NCI-H524 (cell line): ENCODE measurements around the gene FILIP1L.

ENCODE experiments used
- DNase-seq, 2 experiments: peaks; one replicate each; lab custom pipeline; 2025; lab: John Stamatoyannopoulos, UW

FILIP1L gene

DNA sequence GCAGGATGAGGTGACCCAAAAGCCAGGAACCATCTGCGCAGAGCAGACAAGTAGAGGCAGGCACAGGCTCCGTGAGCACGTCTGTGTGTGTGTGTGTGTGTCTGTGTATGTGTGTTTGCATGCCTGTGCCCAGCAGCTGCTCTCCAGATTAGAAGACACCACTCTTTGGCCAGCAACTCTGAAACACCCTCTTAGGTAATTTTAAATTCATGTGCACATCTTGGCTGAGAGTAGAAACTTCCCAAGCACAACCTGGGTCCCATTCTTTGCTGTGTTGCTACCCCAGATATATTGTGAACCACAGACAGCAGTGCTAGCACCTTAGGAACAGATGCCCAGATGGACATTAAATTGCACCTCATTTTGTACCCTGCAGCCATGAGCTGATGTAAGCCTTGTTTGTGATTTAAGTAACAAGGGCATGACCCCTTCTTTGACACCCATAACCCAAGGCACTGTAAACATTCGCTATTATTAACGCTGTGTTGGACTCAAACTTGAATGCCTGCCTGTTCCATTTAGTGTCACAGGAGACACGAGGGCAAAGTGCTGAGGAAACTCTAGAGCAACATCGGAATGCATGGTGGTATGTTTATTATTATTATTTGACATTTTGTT lies at the start of gene FILIP1L:
FILIP1L (minus strand) TSS at position 89 of the 618 bp plus-strand sequence.
- no peak for DNase-seq

DNA sequence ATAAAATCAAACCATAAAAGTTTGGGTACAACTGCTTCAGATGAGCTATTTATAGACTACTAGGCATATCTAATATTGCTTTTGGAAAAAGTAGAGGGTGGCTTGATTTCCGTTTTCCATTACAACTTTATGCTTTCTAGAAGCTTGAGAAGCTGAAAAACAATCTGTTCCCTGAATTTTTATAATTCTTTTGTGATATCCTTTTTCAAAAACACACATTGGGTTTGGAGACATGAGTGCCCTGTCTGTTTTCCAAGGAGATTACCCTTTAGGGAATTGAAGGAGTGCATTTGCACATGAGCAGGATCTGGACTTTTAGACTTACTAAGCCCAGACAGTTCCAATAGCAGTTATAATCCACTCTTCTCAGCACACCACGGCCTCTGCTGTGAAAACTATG lies 49.5 kb upstream of the FILIP1L start:
- DNase-seq: peak in 1 of 2 experiments; percentile 12

DNA sequence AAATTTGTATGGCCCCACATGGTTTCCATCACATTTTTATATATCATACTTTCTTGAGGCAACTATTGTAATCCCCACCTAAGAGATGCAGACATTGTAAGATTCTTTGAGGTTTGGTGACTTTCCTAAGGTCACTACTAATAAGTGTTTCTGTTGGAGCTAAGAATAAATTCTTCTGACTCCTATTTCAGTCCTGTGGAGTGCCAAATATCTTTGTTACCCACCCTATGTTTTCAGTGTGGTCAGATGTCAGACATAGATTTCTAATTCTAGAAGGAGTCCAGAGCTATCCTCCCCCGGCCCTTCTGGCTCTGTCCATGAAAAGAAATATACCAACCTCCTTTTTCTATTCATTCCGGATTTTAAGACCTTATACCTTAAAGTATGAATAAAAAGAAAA lies 46.2 kb upstream of the FILIP1L start:
- DNase-seq: no peak

DNA sequence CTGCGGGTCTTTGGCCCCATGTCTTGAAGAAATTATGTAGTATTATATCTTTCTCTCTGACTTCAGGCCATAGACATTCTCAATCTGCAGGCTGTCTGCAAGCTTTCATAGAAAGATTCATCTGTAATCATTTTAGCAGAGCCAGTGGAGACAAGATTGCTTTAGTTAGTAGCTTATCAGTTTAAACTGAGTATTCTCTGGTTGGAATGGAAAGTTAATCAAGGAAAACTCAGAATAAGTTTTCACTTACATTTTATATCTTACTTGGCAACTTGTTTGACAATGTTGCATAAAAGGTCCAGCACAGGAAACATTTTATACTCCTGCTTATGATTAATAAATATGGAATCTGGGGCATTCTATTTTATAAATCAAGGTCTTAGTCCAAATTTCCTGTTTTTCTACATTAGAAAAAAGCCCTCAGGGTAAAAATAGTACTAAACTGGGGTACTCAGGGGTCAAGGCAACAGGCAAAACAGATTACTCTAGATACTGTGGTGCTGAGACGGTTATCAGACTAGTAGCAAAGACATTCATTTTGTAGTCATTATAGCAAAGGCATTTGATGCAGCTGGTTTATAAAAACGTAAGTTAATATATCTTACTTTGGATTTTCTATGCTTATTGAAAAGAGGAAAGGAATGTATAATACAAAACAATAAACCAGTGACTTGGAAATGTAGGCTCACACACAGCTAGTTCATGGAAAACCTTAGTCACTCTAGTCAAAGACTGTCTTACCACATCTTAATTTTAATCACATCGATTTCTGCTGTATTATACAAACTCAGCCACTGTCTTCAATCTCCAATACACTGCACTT lies 45.2 kb upstream of the FILIP1L start:
- DNase-seq: no peak

DNA sequence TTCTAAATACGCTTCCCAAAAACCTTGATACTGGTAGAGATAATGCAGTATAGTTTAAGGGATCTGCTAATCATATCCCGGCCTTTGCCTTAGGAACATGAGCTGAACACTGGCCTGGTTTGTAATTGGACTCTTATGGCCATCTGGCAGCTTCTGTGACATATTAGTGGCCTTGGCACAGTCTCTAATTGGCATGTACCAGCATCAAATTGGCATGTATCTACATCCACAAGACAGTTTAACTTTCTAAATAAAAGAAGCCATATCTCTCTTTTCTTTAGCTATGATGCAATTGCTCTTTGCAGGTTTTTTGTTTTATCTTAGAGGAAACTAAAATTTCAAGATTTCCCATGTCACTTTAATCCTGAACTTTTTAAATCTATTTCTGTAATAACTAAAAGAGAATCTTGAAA lies 44.6 kb upstream of the FILIP1L start:
- DNase-seq: peak; percentile 88 to 97

DNA sequence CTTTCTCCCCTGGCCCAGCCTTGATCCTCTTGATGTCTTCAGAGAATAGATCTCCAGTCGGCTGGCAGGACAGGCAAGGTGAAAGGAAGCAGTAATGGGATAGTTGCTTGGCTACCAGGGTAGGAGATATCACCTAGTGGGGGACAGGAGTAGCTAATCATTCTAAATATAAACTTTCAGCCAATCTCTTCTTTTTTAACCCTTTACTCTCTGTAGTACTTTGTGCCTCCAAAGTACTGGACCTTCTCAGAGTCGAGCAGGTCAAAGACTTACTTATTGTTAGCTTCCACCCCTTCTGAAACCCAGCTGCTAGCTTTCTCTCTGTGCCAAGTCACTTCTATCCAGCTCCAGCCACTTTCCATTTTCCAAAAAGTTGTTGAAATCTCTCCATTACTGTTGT lies 43.4 kb upstream of the FILIP1L start:
- no peak for DNase-seq

DNA sequence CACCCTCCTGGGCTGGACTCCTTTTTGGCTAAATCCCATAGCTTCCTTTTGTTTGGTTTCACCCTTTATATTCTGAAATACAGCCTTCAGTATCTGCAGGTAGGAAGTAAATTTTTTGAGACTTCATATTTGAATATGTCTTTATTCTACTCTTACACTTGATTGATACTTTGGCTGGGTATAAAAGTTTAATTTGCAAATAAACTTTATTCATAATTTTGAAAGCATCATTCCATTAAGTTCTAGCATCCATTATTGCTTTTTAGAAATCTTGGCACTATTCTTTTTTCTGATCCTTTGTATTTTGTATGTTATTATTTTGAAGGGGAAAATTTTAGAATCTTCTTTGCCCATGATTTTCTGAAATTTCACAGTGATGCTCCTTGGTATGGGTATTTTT lies 41.3 kb upstream of the FILIP1L start:
- DNase-seq: no peak

DNA sequence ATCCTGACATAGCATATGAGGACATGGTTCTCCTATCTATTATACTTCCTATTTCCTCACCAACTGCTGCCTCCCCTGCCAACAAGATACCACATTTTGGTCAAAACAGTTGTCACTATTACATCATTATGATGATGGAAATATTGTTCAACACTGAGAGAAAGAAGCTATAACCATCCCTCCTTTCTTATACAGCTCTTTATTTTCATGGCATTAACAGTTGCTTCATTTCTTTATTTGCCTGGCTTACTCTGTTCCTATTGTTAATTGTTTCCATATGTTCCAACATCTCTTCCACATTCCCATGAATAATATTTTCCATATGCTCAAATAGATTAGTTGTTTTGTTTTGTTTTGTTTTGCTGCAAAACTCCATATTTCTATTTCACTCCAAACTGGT lies 40.8 kb upstream of the FILIP1L start:
- no peak for DNase-seq

DNA sequence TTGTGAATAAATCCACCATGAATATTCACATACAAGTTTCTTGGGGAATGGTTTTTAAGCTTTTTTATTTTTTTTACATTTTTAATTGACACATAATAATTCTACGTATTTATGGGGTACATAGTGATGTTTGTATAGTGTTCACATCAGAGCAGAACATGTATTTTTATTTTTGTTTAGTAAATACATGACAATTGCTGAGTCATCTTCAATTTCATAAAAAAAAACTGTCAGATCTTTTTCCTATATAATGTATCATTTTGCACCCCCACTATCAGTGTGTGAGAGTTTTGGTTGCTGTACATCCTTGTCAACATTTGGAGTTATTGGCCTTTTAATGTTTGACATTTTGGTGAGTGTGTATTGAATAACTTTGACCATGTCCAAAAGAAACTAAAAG lies 39.9 kb upstream of the FILIP1L start:
- no peak for DNase-seq

DNA sequence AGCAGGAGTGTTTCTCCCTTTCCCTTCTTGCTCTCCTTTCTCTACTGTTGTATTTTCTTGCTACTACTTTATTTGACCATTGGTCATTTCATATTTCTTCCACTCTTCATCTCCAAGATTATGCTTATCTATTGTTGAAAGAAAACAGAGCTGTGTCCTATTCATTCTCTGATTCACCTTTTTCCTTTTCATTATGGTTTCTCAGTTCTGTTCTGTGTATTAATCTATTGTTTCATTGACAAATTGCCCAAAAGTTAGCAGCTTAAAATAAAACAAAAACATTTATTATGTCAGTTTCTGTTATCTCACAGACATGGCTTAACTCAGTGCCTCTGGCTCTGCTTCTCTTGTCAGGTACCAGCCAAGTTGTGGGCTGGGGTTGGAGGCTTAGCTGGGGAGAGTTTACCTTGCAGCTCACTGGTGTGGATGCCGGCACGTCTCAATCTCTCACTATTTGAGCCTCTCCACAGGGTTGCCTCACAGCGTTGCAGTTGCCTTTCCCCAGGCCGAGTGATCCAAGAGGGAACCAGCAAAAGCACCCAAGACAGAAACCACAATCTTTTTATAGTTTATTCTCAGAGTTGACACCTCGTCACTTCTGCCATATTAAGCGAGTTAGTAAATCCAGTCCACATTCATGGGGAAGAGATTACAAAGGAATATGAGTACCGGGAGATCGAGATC lies 36.9 kb upstream of the FILIP1L start:
- DNase-seq: no peak

DNA sequence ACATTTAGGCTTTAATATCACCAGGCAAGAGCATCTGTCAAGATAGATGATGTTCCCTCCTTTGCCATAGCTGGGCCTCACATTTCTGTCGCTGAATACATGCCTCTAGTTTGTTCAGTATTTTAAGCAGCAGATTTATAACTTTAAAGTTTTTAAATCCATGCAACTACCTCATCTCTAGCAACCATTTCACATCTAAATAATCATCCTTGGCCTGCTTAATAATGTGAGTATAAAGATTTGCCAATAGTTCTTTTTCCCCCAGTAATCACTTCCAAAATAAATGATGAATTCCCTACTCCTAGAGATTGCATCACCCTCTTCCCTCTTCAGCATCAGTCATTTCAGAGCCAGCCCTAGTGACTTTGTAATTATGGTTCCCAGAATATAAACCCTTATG lies 36.2 kb upstream of the FILIP1L start:
- no peak for DNase-seq

DNA sequence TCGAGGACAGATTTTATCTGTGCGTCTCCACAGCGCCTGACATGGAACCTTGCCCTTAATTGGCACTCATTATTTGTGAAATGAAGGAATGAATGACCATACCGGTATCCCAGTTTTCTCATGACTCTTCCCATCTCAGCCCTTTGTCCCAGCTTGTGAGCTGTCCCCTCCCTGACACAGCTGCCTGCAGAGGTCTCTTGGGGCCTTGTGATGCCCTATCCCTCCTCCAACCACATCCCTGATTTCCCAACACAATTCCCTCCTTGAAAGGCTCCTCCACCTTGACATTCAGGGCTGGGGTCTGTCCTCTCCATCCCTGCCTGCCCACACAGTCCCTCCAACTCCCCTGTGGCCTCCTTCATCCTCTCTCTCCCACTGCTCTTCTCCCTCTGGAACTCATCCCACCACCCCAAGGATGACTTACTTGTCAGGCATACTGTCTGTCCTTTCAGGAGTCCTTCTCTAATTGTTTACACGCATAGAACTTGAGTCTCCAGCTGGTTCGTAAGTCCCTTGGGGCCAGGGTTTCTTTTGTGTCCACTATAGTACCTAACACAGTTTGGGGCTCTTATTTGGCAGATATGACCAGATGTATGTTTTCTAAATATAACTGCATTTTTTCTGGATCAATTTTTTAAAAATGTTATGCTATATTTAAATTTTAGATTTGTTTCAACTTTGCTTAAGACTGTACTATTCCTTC lies 35.6 kb upstream of the FILIP1L start:
- peak in 1 of 2 experiments; percentile 18 for DNase-seq

DNA sequence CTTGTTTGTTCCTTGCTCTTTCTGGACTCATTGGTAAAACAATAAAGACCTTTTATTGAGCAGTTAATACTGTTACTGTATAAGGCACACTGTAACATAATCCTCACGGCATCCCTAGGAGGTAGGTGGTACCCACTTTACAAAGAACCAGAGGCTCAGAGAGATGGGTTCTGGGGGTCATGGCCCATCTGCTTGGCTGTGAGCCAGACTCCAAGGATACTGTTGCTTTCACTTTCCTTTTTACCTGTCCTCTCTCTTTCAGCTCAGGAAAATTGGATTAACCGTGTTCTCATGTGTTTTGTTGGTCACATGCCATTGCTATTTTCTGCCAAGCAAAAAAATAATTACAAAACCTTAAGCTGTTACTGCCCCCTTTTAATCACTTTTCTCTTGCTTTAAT lies 34.8 kb upstream of the FILIP1L start:
- DNase-seq: peak in 1 of 2 experiments; percentile 27

DNA sequence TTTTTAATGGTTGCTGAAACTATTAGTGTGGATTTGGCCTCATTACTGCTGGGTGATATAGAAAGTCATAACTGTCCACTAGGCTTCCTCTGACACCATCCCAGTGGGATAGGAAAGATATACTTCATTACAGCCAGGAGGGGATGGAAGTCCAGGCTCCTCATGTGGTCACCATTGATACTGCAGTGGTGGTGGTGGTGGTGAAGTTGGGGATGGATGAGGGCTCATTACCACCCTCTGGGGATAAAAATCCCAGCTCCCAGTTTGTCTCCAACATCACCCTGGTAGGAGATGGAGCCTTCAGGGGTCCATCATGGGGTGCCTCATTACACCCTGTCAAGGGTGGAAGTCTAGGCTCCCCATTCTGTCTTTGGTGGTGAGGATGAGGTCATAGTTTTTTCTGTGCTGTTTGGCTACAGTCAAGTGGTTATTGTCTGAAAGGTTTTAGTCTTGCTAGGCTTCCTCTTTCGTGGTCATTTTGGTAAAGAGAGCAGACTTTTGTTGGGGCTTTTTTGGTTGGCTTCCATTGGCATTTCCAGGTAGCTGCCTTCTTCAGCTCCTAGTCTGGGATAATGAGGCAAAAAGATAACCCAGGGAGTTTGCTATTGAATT lies 30.1 kb upstream of the FILIP1L start:
- DNase-seq: no peak

DNA sequence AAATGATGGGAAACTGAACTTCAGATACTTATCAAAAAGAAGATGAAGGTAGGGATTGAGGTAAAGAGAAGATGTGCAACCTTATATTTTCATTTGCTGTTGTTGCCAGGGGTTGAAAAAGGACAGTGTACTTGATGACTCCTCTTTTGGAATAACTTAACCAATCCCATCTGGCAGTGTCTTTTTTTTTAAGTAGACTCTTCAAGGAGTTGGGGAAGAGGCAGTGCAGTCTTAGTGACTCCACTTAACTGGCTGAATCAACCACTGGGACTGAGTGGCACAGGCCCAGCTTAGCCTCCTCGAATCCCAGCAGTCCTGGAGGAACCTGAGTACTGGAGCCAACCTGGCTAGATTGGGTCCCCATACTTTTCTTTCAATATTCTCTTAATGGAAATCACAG lies 27.3 kb upstream of the FILIP1L start:
- peak; percentile 24 to 75 for DNase-seq

DNA sequence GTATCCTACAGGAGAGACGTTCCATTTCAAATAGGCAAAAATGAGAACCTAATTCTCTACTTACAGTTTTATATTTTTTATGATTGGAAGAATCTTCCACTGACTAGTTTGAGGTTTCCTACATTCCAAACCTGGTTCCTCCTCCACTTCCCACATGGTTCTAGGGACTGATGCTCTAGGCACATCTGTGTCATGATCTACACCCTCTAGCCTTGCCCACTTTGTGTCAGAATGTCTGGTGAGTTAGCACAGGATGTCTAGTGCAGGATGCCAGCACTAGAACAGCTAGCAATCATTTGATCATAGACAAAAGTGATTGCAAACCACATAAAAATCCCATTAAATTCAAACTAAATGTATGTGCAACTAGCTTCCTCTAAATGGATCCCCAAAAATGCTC lies 26.7 kb upstream of the FILIP1L start:
- no peak for DNase-seq

DNA sequence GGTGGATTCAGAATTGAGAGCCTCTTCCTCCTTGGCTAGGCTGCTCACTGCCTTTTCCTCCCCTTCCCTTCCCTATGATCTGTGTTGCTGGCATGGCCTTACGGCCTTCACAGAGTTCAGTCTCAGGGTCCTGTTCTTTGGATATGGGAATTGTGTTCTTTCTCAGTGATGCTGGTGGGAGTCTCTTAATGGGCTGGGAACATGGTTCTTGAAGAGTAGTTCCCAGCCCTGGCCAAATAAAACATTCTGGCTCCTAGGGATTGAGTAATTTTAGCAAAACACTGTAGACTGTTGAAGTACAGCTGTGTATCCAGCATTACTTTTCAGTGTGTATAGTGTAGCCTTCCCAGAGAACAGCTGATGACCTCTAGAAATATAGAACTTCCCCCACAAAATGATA lies 22.6 kb upstream of the FILIP1L start:
- DNase-seq: no peak

DNA sequence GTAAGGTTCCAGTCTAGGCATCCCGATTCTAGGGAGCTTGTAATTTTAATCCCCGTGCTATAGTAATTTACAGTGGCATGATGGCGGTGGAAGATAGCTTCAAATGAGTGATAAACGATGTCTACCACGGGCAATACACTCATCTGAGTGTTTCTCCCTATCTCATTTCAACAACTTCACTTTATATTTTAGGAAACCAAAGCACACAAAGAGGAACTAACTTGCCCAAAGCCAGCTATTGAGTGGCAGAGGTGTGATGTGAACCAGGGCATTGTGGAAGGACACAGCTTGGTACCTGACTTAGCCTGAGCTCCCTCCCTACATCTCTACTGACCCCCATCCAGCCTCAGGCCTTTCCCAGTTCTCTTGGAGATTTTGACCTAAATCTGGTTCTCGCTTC lies 16.9 kb upstream of the FILIP1L start:
- no peak for DNase-seq

DNA sequence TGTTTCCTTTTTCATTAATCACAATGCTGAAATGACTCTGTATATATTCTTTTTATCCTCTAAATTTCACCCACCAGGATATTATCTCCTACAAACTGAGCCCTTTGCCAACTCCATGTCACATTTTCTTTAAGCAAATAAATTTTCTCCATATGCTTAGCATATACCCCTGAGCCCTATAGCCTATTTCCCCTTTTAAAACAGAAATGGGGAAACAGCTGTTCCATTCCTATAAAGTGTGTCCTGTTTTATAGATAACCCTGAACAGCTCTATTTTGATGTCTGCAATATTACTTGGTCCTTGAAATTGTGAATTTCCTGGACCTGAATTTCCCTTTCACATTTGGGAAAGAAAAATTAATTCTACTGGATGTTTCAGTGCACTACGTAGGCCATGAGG lies 15.6 kb upstream of the FILIP1L start:
- no peak for DNase-seq

DNA sequence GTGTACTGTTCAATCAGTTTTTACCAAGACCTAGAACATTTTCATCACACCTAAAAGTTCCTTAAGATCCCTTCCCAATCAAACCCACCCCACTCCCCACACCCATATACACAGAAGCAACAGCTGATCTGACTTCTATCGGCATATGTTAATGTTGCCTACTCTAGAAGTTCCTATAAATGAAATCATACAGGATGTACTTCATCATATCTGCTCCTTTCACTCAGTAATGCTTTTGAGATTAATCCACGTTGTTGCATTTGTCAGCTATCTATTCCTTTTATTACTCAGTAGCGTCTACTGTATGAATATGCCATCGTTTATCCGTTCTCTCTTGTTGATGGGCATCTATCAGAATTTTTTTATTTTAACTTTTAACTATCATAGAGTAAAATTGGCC lies 14.3 kb upstream of the FILIP1L start:
- no peak for DNase-seq

DNA sequence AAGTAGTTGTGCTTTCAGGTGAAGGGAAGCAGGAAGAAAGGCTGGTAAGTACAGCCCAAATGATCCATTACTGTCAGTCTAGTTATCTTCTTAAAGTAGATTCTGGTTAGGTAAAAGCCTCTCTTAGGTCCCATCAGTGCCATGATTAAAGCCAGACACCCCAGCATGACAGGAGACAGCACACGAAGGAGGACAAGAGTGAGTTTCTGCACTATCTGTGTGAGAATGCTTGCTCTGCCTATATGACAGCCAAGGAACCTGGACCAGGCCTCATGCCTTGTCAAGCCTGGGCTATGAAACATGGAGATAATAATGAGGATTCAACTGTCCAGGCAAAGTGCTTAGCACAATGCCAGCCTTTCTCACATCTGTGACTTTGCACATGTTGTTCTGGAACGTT lies 13.5 kb upstream of the FILIP1L start:
- no peak for DNase-seq
